HepG2 (cell line): ENCODE results near the gene ULK3. TPM values are rescaled to one million over a fixed set of nuclear protein-coding genes. Genes with fewer than 3 reads are reported as not detected.
A peak's percentile ranks its signal among the peaks of the same experiment; 100 is the strongest.

Experiments
- ATF1 ChIP-seq: IDR thresholded peaks from 2 replicates; pipeline ENCODE4 v1.6.1; 2016; ENCODE audit warnings: mild to moderate bottlenecking, control low read depth
- CCDC6 ChIP-seq: sonication (generic); formaldehyde crosslinking; IDR thresholded peaks from 2 replicates; pipeline ENCODE4 v1.8.1; 2022; ENCODE audit warnings: mild to moderate bottlenecking, missing genetic modification reagents, moderate library complexity
- HMG20B ChIP-seq: conservative IDR thresholded peaks from 2 replicates; pipeline ENCODE4 v1.6.1; 2016; ENCODE audit warnings: missing genetic modification reagents, missing compliant biosample characterization
- HOXA5 ChIP-seq: sonication (generic); formaldehyde crosslinking; IDR thresholded peaks from 2 replicates; pipeline ENCODE4 v1.4.0; 2020; ENCODE audit warnings: missing genetic modification reagents
- IKZF4 ChIP-seq: sonication (generic); formaldehyde crosslinking; IDR thresholded peaks from 2 replicates; pipeline ENCODE4 v1.5.1; 2020; ENCODE audit warnings: borderline replicate concordance, mild to moderate bottlenecking, low read depth, missing genetic modification reagents; ENCODE audit errors: not compliant biosample characterization
- MTF2 ChIP-seq: sonication (generic); formaldehyde crosslinking; IDR thresholded peaks from 2 replicates; pipeline ENCODE4 v1.5.0; 2020; ENCODE audit warnings: missing genetic modification reagents, borderline replicate concordance
- NR2C2 ChIP-seq: sonication (generic); formaldehyde crosslinking; IDR thresholded peaks from 2 replicates; pipeline ENCODE4 v1.4.0; 2020; ENCODE audit warnings: missing genetic modification reagents, mild to moderate bottlenecking, moderate library complexity, borderline replicate concordance
- RARG ChIP-seq: sonication (generic); formaldehyde crosslinking; IDR thresholded peaks from 2 replicates; pipeline ENCODE4 v1.4.0; 2020; ENCODE audit warnings: low read depth, mild to moderate bottlenecking, missing genetic modification reagents
- SKI ChIP-seq: fragments of 450-650 bp; IDR thresholded peaks from one replicate; pipeline ENCODE4 v1.6.1; 2018; ENCODE audit warnings: mild to moderate bottlenecking; ENCODE audit not compliant: partially characterized antibody
- THAP11 ChIP-seq: IDR thresholded peaks from 2 replicates; pipeline ENCODE4 v1.6.1; 2016; ENCODE audit warnings: missing biosample characterization, missing genetic modification reagents
- ZNF224 ChIP-seq: sonication (generic); formaldehyde crosslinking; IDR thresholded peaks from 2 replicates; pipeline ENCODE4 v1.5.0; 2020; ENCODE audit warnings: mild to moderate bottlenecking, missing genetic modification reagents
- ZNF230 ChIP-seq: sonication (generic); formaldehyde crosslinking; IDR thresholded peaks from 2 replicates; pipeline ENCODE4 v1.4.0; 2020; ENCODE audit warnings: mild to moderate bottlenecking, missing genetic modification reagents
- polyA plus RNA-seq, 8 experiments: library from polyadenylated mRNA; depleted of rRNA in 3 of 8; stranded (reverse) in 7 of 8; unstranded in 1 of 8; fragments of >200 nt; fragmentation: Illumina TruSeq in 4 of 8; extraction: Trizol in 4 of 8; gene quantifications; 2 replicates each; pipeline versions ENCODE4 v1.2.1 to v1.2.3, GENCODE V29; 2011 to 2016; ENCODE audit warnings: low read depth in 4 of 8, missing spikeins in 1 of 8, mixed read lengths in 1 of 8; ENCODE audit not compliant: insufficient read depth in 1 of 8
- total RNA-seq, 5 experiments: library from RNA; depleted of rRNA; stranded (reverse); fragments of >200 nt; fragmentation: Illumina TruSeq; extraction: Trizol; gene quantifications; 2 replicates each; pipeline ENCODE4 v1.2.3, GENCODE V29; 2016; ENCODE audit warnings: low read depth in 1 of 5
- TF ChIP-seq, protein P1 (sequence below): IDR thresholded peaks from 2 replicates; pipeline ENCODE4 v1.6.1; 2016; ENCODE audit warnings: missing compliant biosample characterization, missing genetic modification reagents, borderline replicate concordance
- TF ChIP-seq, protein P2 (sequence below): IDR thresholded peaks from 2 replicates; pipeline ENCODE4 v1.6.1; 2016; ENCODE audit warnings: mild to moderate bottlenecking, missing biosample characterization, missing genetic modification reagents
- TF ChIP-seq, protein P3 (sequence below): sonication (generic); formaldehyde crosslinking; IDR thresholded peaks from 2 replicates; pipeline ENCODE4 v1.4.0; 2020; ENCODE audit warnings: mild to moderate bottlenecking, low read depth, missing genetic modification reagents
- TF ChIP-seq, protein P4 (sequence below): sonication (generic); formaldehyde crosslinking; IDR thresholded peaks from 2 replicates; pipeline ENCODE4 v1.4.0; 2020; ENCODE audit warnings: missing genetic modification reagents

The ULK3 gene
- total and polyA plus RNA-seq, 2 of the 13 experiments (the other 11 are each of a cell fraction or from before 2014, with no cell fraction given) = 15.2 to 23.7 TPM

DNA sequence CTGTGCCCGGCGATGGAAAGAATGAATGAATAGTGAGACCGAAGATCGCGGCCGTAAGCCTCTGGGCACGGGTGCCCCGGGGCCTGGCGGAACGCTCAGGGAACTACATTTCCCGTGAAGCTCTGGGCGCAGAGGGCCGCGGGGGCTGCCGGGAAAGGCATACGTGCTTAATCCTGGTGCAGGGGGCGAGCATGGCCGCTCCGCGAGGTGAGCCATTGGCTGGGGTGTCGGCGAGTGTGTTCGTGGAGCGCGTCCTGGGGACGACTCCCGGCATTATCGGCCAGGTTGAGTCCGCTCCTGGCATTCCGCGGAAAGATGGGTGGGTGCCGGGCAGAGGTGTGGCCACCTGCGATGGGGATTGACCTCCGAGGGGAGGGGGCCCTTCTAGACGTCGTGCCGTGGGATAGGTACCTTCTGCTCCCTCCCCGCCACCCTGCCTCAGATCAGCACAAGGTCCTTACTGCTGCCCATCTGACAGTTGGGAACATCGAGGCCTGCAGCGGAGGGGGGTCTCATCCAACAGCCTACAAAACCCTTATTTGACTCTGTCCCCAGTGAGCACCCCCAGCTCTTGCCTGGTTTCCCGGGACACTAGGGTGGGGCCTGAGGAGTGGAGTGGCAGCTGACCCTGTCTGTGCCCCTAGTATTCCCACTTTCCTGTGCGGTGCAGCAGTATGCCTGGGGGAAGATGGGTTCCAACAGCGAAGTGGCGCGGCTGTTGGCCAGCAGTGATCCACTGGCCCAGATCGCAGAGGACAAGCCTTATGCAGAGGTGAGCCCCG lies 47.1 kb upstream of the ULK3 start, which contains the start of gene MPI (continued):
- TF ChIP-seq, protein P1, sequence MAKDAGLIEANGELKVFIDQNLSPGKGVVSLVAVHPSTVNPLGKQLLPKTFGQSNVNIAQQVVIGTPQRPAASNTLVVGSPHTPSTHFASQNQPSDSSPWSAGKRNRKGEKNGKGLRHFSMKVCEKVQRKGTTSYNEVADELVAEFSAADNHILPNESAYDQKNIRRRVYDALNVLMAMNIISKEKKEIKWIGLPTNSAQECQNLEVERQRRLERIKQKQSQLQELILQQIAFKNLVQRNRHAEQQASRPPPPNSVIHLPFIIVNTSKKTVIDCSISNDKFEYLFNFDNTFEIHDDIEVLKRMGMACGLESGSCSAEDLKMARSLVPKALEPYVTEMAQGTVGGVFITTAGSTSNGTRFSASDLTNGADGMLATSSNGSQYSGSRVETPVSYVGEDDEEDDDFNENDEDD = no peak
- TF ChIP-seq, protein P2, sequence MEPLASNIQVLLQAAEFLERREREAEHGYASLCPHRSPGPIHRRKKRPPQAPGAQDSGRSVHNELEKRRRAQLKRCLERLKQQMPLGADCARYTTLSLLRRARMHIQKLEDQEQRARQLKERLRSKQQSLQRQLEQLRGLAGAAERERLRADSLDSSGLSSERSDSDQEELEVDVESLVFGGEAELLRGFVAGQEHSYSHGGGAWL (CRISPR knock-in tag) = no peak; the same call in 1 of the 2 replicates
- TF ChIP-seq ZNF224 (CRISPR knock-in tag) (peak; percentile 82; the same call in 1 of the 2 replicates), RARG (no peak), IKZF4 (CRISPR knock-in tag) (no peak), THAP11 (peak; percentile 100), CCDC6 (CRISPR knock-in tag) (no peak; the same call in 1 of the 2 replicates), MTF2 (CRISPR knock-in tag) (0 out of 2 replicates have a peak, but pooled peaks have one; percentile 62), ZNF230 (CRISPR knock-in tag) (0 out of 2 replicates have a peak, but pooled peaks have one; percentile 85), HMG20B (CRISPR knock-in tag) (0 out of 2 replicates have a peak, but pooled peaks have one; percentile 11), HOXA5 (CRISPR knock-in tag) (0 out of 2 replicates have a peak, but pooled peaks have one; percentile 66), NR2C2 (peak; percentile 86), SKI (no peak), ATF1 (CRISPR knock-in tag) (peak; percentile 69)
- TF ChIP-seq, protein P3, sequence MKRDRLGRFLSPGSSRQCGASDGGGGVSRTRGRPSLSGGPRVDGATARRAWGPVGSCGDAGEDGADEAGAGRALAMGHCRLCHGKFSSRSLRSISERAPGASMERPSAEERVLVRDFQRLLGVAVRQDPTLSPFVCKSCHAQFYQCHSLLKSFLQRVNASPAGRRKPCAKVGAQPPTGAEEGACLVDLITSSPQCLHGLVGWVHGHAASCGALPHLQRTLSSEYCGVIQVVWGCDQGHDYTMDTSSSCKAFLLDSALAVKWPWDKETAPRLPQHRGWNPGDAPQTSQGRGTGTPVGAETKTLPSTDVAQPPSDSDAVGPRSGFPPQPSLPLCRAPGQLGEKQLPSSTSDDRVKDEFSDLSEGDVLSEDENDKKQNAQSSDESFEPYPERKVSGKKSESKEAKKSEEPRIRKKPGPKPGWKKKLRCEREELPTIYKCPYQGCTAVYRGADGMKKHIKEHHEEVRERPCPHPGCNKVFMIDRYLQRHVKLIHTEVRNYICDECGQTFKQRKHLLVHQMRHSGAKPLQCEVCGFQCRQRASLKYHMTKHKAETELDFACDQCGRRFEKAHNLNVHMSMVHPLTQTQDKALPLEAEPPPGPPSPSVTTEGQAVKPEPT = no peak; the same call in 1 of the 2 replicates
- TF ChIP-seq, protein P4, sequence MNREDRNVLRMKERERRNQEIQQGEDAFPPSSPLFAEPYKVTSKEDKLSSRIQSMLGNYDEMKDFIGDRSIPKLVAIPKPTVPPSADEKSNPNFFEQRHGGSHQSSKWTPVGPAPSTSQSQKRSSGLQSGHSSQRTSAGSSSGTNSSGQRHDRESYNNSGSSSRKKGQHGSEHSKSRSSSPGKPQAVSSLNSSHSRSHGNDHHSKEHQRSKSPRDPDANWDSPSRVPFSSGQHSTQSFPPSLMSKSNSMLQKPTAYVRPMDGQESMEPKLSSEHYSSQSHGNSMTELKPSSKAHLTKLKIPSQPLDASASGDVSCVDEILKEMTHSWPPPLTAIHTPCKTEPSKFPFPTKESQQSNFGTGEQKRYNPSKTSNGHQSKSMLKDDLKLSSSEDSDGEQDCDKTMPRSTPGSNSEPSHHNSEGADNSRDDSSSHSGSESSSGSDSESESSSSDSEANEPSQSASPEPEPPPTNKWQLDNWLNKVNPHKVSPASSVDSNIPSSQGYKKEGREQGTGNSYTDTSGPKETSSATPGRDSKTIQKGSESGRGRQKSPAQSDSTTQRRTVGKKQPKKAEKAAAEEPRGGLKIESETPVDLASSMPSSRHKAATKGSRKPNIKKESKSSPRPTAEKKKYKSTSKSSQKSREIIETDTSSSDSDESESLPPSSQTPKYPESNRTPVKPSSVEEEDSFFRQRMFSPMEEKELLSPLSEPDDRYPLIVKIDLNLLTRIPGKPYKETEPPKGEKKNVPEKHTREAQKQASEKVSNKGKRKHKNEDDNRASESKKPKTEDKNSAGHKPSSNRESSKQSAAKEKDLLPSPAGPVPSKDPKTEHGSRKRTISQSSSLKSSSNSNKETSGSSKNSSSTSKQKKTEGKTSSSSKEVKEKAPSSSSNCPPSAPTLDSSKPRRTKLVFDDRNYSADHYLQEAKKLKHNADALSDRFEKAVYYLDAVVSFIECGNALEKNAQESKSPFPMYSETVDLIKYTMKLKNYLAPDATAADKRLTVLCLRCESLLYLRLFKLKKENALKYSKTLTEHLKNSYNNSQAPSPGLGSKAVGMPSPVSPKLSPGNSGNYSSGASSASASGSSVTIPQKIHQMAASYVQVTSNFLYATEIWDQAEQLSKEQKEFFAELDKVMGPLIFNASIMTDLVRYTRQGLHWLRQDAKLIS (CRISPR knock-in tag) = no peak; the same call in 1 of the 2 replicates
